GM12873 (cell line): Measurements from ENCODE around the gene DTYMK.

ENCODE experiments used
- TF ChIP-seq, protein P1 (sequence below): IDR thresholded peaks from 2 replicates; pipeline ENCODE4 v1.5.1; 2012; ENCODE audit warnings: low read depth, mild to moderate bottlenecking, moderate library complexity, low read length, control low read depth; ENCODE audit not compliant: insufficient read depth; ENCODE audit errors: missing control alignments

Gene DTYMK

DNA sequence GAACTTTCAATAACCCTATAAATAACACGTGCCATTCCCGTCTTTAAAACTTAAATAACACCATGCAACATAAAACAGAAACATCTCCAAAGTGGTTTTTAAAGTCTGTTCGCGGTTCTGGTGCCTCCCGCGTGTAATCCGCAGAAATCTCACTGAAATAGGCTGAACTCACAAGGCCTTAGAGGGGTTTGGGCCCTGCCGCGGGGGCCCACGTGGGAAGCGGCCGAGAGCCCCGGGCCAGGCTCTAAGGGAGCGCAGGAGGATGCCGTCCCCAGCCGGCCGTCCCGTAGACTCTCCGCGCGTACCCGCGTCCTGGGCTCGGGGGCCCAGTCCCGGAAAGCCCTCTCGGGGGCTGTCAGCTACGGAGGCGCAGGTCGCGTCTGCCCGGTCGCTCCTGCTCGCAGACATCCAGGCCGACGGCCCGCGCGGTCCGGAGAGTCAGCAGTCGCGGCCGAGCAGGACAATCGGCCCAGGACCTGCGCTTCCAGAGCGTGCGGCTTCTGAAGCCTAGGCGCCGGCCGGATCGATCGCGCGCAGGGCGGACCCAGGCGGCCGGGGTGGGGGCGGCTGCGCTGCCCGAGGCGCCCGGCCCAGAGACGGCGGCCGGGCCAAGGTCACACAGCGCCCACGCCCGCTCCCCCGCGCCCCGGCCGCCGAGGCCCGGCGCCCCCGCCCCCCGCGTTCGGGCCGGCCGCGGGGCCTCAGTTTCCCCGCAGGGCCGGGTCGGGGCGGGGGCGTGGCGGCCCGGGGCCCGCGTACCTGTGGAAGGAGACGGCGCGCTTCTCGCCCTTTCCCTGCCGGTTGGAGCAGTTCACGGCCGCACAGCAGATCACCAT is 50.2 kb downstream of the DTYMK start:
- TF ChIP-seq, protein P1, sequence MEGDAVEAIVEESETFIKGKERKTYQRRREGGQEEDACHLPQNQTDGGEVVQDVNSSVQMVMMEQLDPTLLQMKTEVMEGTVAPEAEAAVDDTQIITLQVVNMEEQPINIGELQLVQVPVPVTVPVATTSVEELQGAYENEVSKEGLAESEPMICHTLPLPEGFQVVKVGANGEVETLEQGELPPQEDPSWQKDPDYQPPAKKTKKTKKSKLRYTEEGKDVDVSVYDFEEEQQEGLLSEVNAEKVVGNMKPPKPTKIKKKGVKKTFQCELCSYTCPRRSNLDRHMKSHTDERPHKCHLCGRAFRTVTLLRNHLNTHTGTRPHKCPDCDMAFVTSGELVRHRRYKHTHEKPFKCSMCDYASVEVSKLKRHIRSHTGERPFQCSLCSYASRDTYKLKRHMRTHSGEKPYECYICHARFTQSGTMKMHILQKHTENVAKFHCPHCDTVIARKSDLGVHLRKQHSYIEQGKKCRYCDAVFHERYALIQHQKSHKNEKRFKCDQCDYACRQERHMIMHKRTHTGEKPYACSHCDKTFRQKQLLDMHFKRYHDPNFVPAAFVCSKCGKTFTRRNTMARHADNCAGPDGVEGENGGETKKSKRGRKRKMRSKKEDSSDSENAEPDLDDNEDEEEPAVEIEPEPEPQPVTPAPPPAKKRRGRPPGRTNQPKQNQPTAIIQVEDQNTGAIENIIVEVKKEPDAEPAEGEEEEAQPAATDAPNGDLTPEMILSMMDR: no peak

DNA sequence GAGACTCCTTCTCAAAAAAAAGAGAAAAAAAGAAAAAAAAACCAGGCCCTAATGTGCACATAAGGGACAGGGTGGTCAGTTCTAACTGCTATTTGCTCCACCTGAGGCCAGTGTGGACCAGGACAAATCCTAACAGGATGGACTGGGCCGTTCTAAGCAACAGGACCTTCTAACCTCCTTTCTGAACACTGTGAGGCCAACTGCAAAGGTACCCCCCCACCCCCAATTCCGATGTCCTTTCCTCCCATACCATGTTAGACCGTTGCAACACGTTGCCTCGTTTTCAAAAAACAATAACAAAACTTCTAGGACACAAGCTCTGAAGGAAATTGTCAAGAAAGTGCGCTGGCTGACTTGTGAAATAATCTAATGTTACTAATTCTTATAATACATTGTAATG is 50.9 kb downstream of the DTYMK start:
- TF ChIP-seq, protein P1: no peak

DNA sequence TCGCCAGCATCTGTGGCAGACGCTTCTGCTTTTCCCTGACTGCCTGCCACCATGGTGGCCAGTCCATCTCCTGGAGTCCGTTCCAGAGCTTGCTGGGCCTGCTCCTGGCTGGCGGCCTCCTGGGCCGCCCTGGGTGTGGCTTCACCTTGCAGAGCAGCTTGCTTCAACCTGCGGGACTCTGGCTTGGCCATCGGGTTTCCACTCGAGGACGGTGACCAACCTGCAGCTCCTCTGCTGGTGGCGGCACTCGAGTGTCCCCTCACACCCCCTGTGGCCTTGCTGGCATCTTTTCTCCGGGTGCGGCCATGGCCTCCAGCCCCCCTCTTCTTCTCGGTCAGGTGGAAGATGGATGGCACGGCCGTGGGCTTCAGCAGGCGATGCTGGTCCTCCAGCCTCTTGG is 53.1 kb downstream of the DTYMK start:
- TF ChIP-seq, protein P1: no peak

DNA sequence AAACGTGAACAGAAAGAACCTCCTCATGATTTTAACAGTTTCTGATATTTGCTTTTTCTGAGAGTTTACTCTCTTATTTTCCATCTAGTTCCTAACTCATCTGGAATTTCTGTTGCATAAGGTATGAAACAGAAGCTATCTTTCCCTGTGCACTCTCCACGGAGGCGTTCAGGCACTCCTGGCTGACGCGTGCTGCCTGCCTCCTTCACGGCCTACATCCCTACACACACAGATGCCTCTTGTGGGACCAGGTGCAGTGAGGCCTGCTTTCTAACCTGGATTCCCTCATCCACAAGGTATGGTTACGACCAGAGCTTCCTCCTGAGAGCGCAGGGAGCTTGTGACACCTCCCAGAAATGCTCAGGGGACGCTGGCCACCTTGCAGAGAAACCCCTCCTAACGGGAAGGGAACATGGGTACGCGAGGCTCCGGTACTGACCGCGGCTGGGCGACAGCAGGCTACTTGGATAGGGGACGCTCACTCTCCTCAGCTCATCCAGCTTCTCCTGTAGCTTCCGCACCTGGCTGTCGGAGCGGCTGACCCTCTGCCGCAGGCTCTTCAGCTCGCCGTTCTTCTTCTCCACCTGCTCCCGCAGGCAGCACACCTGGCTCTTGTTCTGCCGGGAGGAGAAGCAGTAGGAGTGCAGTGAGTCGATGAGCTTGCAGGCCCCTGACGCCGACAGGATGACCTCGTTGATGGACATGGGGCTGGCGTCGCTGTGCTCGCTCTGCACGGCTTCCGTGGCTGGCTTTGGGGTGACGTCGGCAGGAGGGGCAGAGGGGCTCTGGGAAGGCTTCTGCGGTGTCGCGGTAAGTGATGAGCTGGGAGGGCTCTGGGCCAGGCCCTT is 53.9 kb downstream of the DTYMK start:
- TF ChIP-seq, protein P1: no peak

DNA sequence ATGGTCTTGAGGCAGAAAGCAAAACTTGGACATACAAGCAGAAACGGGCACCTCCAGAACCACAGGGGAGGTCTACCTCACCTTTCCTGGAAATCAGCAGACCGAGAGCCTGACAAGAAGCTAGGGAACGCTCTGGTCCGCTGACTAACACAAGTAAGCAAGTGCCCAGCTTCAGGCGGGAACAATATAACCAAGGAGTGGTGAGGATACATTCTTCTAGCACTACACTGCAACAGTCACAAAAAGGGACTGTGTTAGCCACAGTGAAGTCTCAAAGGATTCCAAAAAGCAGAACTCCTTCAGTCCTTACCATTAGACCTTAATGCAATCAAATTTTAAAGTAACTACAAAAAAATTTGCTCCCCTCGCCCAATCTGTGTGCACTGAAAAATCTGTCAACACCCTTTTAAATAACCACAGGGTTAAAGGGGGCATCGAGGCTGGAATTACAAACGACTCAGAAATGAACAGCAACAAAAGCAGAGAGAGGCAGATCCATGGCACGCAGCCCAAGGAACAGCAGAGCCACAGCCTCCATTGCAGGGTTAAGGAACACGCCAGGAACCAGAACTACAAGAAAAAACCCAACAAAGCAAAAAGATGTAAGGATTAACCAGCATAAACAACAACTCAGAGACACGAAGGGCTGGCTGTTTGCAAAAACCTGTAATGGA is 56.7 kb downstream of the DTYMK start:
- TF ChIP-seq, protein P1: no peak

DNA sequence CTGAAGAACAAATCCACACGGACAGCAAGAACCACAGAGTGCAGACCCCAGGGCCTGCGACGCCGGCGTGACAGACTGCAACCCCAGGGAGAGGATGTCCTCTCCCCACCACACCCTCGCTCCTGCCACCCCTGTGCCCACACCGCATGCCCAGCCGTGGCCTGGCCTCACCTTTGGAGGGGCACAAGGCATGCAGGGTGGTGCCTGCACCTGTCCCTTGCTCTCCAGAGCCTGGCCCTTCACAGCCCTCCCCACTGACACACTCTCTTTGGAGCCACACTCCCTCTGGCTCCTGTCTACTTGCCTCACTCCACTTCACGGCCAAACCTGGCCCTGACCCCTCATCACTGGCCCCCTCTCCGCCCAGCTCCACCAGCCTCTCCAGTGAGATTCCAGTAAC is 58.9 kb downstream of the DTYMK start:
- TF ChIP-seq, protein P1: no peak
